KOPT-K1 (cell line): ENCODE data around the gene ATPAF2.

ENCODE experiments used
- H3K27ac ChIP-seq: fragments of 200-600 bp; sonication (generic); 2 replicates; pipeline ENCODE4 v1.5.1; 2016; ENCODE audit warnings: antibody characterized with exemption, mild to moderate bottlenecking, low read depth, low read length; ENCODE audit not compliant: poor library complexity, severe bottlenecking
- H3K36me3 ChIP-seq: fragments of 200-600 bp; sonication (generic); 2 replicates; pipeline ENCODE4 v1.5.1; 2017; ENCODE audit warnings: antibody characterized with exemption, mild to moderate bottlenecking, low read length, moderate library complexity; ENCODE audit not compliant: insufficient read depth
- H3K9me3 ChIP-seq: fragments of 200-600 bp; sonication (generic); 2 replicates; pipeline ENCODE4 v1.5.1; 2017; ENCODE audit warnings: antibody characterized with exemption, low read length, mild to moderate bottlenecking; ENCODE audit not compliant: insufficient read depth, poor library complexity, severe bottlenecking

The ATPAF2 gene

DNA sequence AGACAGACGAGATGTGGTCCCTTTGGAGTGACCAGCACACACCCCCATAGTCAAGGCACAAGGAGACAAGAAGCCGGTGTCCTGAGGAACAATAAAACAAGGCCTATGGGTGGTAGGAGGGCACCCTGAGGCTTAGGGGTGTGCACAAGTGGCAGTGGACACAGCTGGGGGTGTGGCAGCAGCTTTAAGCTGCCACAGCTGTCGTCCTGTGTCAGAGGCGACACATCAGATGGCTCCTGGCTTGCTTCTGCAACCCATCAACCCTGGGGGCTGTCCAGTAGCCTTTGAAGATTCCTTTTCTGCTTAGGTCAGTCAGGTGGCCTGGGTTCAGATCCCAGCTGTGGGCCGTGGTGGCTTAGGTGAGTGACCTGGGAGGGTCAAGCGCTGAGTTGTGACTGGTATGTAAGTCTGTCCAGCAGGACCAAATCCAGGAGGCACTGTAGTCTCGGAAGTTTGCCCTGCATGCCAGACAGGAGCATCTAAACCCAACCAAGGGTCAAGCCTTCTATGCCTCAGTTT is 50.5 kb downstream of the ATPAF2 start:
- Histone ChIP-seq H3K36me3 (no peaks in the 10 kb centered on the region), H3K27ac (no peak overlapping the region), H3K9me3 (no peaks in the 10 kb centered on the region)

DNA sequence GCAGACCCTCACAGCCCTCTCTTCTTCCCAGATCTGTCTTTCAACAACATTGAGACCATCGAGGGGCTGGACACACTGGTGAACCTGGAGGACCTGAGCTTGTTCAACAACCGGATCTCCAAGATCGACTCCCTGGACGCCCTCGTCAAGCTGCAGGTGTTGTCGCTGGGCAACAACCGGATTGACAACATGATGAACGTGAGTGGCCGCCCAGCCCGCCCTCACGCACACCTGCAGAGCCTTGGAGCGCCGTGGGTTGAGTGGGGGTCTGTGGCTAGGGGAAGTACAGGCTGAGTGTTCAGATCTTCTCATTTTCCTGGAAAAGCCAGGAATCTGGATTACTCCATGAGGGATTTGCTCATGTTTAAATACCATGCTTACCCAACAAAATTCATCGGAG is 51.1 kb downstream of the ATPAF2 start:
- Histone ChIP-seq H3K9me3 (no peaks in the 10 kb centered on the region), H3K27ac (no peak overlapping the region), H3K36me3 (no peaks in the 10 kb centered on the region)

- Histone ChIP-seq H3K36me3 (no peaks in the 10 kb centered on the region), H3K27ac (no peak overlapping the region), H3K9me3 (no peaks in the 10 kb centered on the region)
Observed at GRCh38 chr17:17987187-17987896, 51.6 kb downstream of the ATPAF2 start.

DNA sequence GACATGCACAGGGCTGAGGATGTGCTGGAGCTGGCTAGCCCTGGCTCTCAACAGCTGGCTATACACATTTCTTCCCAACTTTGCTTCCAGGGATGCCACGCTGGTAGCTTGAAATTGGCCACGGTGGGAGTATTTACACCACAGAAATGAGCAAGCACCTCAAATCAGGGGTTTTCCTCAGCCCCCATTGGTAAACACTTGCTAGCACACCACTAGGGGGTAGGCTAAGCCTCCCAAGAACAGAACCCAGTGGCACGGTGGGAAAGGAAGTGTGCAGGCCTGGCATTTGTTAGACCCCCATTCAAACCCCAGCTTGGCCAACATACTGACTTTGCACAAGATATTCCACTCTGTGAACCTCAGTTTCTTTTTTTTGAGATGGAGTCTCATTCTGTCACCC is 53.4 kb downstream of the ATPAF2 start:
- Histone ChIP-seq H3K9me3 (no peaks in the 10 kb centered on the region), H3K36me3 (no peaks in the 10 kb centered on the region), H3K27ac (no peak overlapping the region)

- H3K27ac ChIP-seq, result no peak overlapping the region
- H3K9me3 ChIP-seq, result no peaks in the 10 kb centered on the region
- no peaks in the 10 kb centered on the region for H3K36me3 ChIP-seq
Observed at GRCh38 chr17:17985153-17985552, 53.8 kb downstream of the ATPAF2 start.

DNA sequence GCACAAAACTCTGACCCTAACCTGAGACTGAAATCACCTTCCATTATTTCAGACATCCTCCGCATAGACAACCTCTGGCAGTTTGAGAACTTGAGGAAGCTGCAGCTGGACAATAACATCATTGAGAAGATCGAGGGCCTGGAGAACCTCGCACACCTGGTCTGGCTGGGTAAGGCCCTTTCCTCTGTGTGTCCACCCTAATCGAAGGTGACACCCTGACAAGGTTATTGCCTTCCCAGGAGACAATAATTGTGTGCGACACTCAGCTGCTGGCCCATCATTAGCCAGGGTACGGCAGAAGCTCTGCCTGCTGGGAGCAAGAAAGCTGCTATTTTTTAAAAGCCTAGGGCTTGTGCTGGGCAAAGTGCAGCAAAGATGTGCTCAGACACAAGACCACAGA is 55.2 kb downstream of the ATPAF2 start:
- Histone ChIP-seq H3K36me3 (no peaks in the 10 kb centered on the region), H3K27ac (no peak overlapping the region), H3K9me3 (no peaks in the 10 kb centered on the region)

GRCh38 chr17:17983376-17983775 is 55.6 kb downstream of the ATPAF2 start:
- H3K36me3 ChIP-seq, result no peaks in the 10 kb centered on the region
- H3K9me3 ChIP-seq, result no peaks in the 10 kb centered on the region
- H3K27ac ChIP-seq, result no peak overlapping the region

GRCh38 chr17:17982801-17983200 is 56.2 kb downstream of the ATPAF2 start:
- Histone ChIP-seq H3K27ac (no peak overlapping the region), H3K36me3 (no peaks in the 10 kb centered on the region), H3K9me3 (no peaks in the 10 kb centered on the region)

DNA sequence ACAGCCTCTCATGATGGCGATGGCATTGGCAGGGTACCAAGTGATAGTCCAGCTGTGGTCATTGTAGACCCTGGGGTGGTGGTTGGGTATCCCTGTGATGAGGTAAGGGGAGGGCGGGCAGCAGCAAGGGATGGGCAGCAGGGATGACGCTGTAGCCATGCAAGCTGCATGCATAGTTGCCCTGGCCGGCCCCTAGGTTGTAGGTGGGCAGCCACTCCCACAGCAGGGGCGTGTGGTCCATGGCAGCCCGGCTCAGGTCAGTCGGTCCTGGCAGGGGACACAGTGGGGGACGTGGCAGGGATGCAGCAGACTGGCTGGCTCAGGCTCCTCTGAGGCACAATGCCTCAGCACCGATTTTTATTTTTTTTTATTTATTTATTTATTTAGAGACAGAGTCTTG is 57.6 kb downstream of the ATPAF2 start:
- H3K27ac ChIP-seq, result no peak overlapping the region
- no peaks in the 10 kb centered on the region for H3K9me3 ChIP-seq
- H3K36me3 ChIP-seq, result no peaks in the 10 kb centered on the region

- Histone ChIP-seq H3K27ac (no peak overlapping the region), H3K36me3 (no peaks in the 10 kb centered on the region)
Observed at GRCh38 chr17:17979778-17980177, 59.2 kb downstream of the ATPAF2 start.

GRCh38 chr17:17978481-17979424 is 60.2 kb downstream of the ATPAF2 start:
- no peaks in the 10 kb centered on the region for H3K36me3 ChIP-seq
- H3K9me3 ChIP-seq, result no peaks in the 10 kb centered on the region
- H3K27ac ChIP-seq, result no peak overlapping the region

More at GRCh38 chr17:17979778-17980177, 59.2 kb downstream of the ATPAF2 start:
- no peaks in the 10 kb centered on the region for H3K9me3 ChIP-seq

DNA sequence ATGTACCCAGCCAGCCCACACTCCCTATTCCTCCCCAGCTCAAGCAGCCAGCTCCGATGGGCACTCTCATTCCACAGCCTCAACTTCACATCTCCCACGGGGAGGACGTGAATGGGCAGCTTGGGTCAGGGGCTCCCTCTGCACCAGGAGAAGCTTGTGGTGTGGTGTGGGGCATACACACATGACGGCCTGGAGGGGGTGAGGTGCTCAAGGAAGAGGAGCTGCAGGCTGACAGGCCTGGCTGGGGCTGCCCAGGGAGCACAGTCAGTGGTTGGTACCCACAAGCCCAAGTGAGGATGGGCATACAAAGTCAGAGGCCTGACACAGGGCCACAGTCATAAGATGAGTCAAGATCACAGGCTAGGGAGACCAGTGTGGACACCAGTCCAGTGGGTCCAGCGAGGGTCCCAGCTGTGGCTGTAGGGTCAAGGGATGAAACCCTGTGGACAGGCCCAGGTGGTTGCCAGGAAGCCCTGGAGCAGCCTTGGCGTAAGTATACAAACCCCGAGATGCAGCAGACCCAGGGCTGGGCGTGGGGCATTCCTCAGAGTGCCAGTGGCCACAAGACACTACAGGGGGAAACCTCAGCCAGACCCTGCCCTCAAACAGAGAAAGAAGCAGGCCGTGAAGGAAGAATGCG is 61.9 kb downstream of the ATPAF2 start:
- no peak overlapping the region for H3K27ac ChIP-seq
- H3K36me3 ChIP-seq, result no peaks in the 10 kb centered on the region
- no peaks in the 10 kb centered on the region for H3K9me3 ChIP-seq

- H3K36me3 ChIP-seq, result no peaks in the 10 kb centered on the region
- H3K27ac ChIP-seq, result no peak overlapping the region
- no peaks in the 10 kb centered on the region for H3K9me3 ChIP-seq
Observed at GRCh38 chr17:17975436-17975835, 63.5 kb downstream of the ATPAF2 start.

DNA sequence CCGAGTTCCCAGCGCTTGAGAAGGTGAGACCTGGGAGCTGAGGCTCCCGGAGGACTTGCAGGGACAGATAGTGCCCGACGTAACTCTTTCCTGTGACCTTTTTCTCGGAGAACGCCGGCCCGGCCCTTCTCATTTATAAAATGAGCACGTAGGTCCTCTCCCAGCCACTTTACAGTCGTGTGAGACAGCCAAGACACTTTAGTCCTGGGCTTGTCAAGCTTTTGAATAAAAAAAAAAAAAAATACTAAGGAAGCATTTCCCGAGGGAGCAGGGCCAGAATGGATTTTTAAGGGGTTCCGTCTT is 66.1 kb downstream of the ATPAF2 start:
- no peaks in the 10 kb centered on the region for H3K36me3 ChIP-seq
- no peaks in the 10 kb centered on the region for H3K9me3 ChIP-seq
- H3K27ac ChIP-seq, result no peak overlapping the region
